B cell (primary cell): ENCODE results near the gene ARHGAP33.
"Not testable (repeated sequence)": the region's sequence is repeated elsewhere in the genome, so short reads cannot be mapped to it uniquely, and the experiment has no call there.

ENCODE experiments used
- CTCF ChIP-seq: fragments of 200-600 bp; IDR thresholded peaks from one replicate; pipeline ENCODE4 v1.8.0; 2022; ENCODE audit warnings: antibody characterized with exemption, mild to moderate bottlenecking
- EZH2 ChIP-seq: IDR thresholded peaks from 2 replicates; pipeline ENCODE4 v1.6.1; 2012; ENCODE audit warnings: borderline replicate concordance, low read depth, mild to moderate bottlenecking, moderate library complexity, low read length; ENCODE audit not compliant: insufficient read depth, poor library complexity, severe bottlenecking

- TF ChIP-seq CTCF, EZH2: not testable (repeated sequence)
These were observed 3.0 kb upstream of the ARHGAP33 start for GRCh38 chr19:35772362-35772761.
